Measurements from ENCODE around the gene ZNF716.
"Not testable (repeated sequence)": the region's sequence is repeated elsewhere in the genome, so short reads cannot be mapped to it uniquely, and the experiment has no call there.

- not testable (repeated sequence) for TF ChIP-seq ARNT (IDR thresholded peaks at IDR 0.05); BHLHE40 (IDR thresholded peaks at IDR 0.05; ENCODE audit: borderline replicate concordance); PKNOX1 (IDR thresholded peaks at IDR 0.05); SP1 (IDR thresholded peaks at IDR 0.05); HDGF (IDR thresholded peaks at IDR 0.05; ENCODE audit: borderline replicate concordance); TARDBP (IDR thresholded peaks at IDR 0.05); SUZ12 (IDR thresholded peaks at IDR 0.05); ELF4 (IDR thresholded peaks at IDR 0.05); FOXK2 (IDR thresholded peaks at IDR 0.05); LEF1 (IDR thresholded peaks at IDR 0.05; ENCODE audit: borderline replicate concordance); ZNF384 (IDR thresholded peaks at IDR 0.05); FOXA1 (IDR thresholded peaks at IDR 0.05)
These were observed 19.3 kb downstream of the ZNF716 start for GRCh38 chr7:57469186-57469828.
